KMS-11 (cell line): Measurements from ENCODE around the gene DPP9.

Experiments used
- H2AFZ ChIP-seq: fragments of 200-600 bp; sonication (generic); 2 replicates; pipeline ENCODE4 v1.6.1; 2016; ENCODE audit warnings: antibody characterized with exemption, mixed run types, low read depth
- H3K27ac ChIP-seq: fragments of 200-600 bp; sonication (generic); 2 replicates; pipeline ENCODE4 v1.6.1; 2016; ENCODE audit warnings: mild to moderate bottlenecking, mixed run types
- H3K27me3 ChIP-seq: fragments of 200-600 bp; sonication (generic); 2 replicates; pipeline ENCODE4 v1.6.1; 2017; ENCODE audit warnings: mild to moderate bottlenecking, low read depth, mixed run types, moderate library complexity; ENCODE audit not compliant: insufficient read depth
- H3K36me3 ChIP-seq: fragments of 200-600 bp; sonication (generic); 2 replicates; pipeline ENCODE4 v1.6.1; 2017; ENCODE audit warnings: mild to moderate bottlenecking, mixed run types; ENCODE audit not compliant: insufficient read depth
- H3K4me1 ChIP-seq: fragments of 200-600 bp; sonication (generic); 2 replicates; pipeline ENCODE4 v1.6.1; 2016; ENCODE audit warnings: mild to moderate bottlenecking, low read depth, mixed run types; ENCODE audit not compliant: poor library complexity, severe bottlenecking
- H3K4me2 ChIP-seq: fragments of 200-600 bp; sonication (generic); 2 replicates; pipeline ENCODE4 v1.7.0; 2016; ENCODE audit warnings: mild to moderate bottlenecking, mixed run types
- H3K4me3 ChIP-seq: fragments of 200-600 bp; sonication (generic); IDR thresholded peaks from 2 replicates; pipeline ENCODE4 v1.6.1; 2017; ENCODE audit warnings: low read depth, low read length, mixed read lengths; ENCODE audit not compliant: insufficient read depth
- H3K79me2 ChIP-seq: fragments of 200-600 bp; sonication (generic); 2 replicates; pipeline ENCODE4 v1.6.1; 2016; ENCODE audit warnings: low read depth, mixed run types; ENCODE audit not compliant: insufficient read depth
- H3K9ac ChIP-seq: fragments of 200-600 bp; sonication (generic); 2 replicates; pipeline ENCODE4 v1.6.1; 2016; ENCODE audit warnings: mild to moderate bottlenecking, mixed run types
- H4K20me1 ChIP-seq: fragments of 200-600 bp; sonication (generic); 2 replicates; pipeline ENCODE4 v1.6.1; 2016; ENCODE audit warnings: mild to moderate bottlenecking, mixed run types; ENCODE audit not compliant: insufficient read depth
- TF ChIP-seq, protein P1 (sequence below): fragments of 200-600 bp; sonication (generic); conservative IDR thresholded peaks from 2 replicates; pipeline ENCODE4 v1.6.1; 2017; ENCODE audit warnings: low read depth, mild to moderate bottlenecking, antibody characterized with exemption, low read length, moderate library complexity, mixed read lengths

Gene DPP9

GRCh38 chr19:4689403-4689802 is 34.2 kb downstream of the DPP9 start:
- H3K79me2 ChIP-seq = no peaks in the 10 kb centered on the region
- H3K4me3 ChIP-seq = no peak overlapping the region
- peaks cover 40% of the 10 kb centered on the region for H3K4me1 ChIP-seq
- no peak overlapping the region for H3K27ac ChIP-seq
- no peaks in the 10 kb centered on the region for H3K36me3 ChIP-seq
- H3K27me3 ChIP-seq = no peaks in the 10 kb centered on the region
- TF ChIP-seq, protein P1, sequence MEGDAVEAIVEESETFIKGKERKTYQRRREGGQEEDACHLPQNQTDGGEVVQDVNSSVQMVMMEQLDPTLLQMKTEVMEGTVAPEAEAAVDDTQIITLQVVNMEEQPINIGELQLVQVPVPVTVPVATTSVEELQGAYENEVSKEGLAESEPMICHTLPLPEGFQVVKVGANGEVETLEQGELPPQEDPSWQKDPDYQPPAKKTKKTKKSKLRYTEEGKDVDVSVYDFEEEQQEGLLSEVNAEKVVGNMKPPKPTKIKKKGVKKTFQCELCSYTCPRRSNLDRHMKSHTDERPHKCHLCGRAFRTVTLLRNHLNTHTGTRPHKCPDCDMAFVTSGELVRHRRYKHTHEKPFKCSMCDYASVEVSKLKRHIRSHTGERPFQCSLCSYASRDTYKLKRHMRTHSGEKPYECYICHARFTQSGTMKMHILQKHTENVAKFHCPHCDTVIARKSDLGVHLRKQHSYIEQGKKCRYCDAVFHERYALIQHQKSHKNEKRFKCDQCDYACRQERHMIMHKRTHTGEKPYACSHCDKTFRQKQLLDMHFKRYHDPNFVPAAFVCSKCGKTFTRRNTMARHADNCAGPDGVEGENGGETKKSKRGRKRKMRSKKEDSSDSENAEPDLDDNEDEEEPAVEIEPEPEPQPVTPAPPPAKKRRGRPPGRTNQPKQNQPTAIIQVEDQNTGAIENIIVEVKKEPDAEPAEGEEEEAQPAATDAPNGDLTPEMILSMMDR = no peak
- no peak overlapping the region for H3K4me2 ChIP-seq
- H3K9ac ChIP-seq = no peak overlapping the region
- no peaks in the 10 kb centered on the region for H4K20me1 ChIP-seq
- H2AFZ ChIP-seq = no peak overlapping the region

- Histone ChIP-seq H3K9ac (no peak overlapping the region), H3K79me2 (no peaks in the 10 kb centered on the region), H3K4me2 (no peak overlapping the region), H3K4me3 (no peak overlapping the region), H4K20me1 (no peaks in the 10 kb centered on the region), H3K4me1 (peaks cover 32% of the 10 kb centered on the region), H3K27ac (no peak overlapping the region), H2AFZ (no peak overlapping the region), H3K27me3 (no peaks in the 10 kb centered on the region), H3K36me3 (no peaks in the 10 kb centered on the region)
- TF ChIP-seq, protein P1 = no peak
These were observed 35.1 kb downstream of the DPP9 start for GRCh38 chr19:4688587-4688986.

DNA sequence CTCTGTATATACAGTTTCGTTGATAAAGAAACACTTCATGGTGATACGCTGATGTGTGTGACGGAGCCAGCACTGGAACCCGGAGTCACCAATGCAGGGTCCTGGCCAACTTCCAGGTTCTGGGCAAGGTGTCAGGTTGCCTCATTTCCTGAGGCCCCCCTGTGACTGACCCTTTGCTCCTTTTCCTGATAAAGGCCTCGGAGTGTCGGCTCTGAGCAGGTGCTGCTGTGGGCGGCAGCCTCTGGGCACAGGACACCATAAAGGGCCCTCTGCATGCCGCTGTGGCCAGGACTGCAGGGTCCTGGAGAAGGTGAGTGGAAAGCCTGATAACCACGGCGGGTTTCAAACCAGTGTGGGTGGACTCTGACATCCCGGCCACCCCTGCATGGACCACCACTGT is 36.2 kb downstream of the DPP9 start:
- H4K20me1 ChIP-seq = no peaks in the 10 kb centered on the region

GRCh38 chr19:4686700-4687099 is 36.9 kb downstream of the DPP9 start:
- Histone ChIP-seq H3K9ac (no peak overlapping the region), H3K79me2 (no peaks in the 10 kb centered on the region), H2AFZ (no peak overlapping the region), H4K20me1 (no peaks in the 10 kb centered on the region), H3K27ac (no peak overlapping the region), H3K36me3 (no peaks in the 10 kb centered on the region), H3K4me3 (no peak overlapping the region), H3K4me2 (no peak overlapping the region), H3K4me1 (peaks cover 13% of the 10 kb centered on the region), H3K27me3 (no peaks in the 10 kb centered on the region)
- TF ChIP-seq, protein P1 = no peak

More for the DNA sequence above, 36.2 kb downstream of the DPP9 start:
- no peak overlapping the region for H3K4me2 ChIP-seq
- H2AFZ ChIP-seq = no peak overlapping the region
- H3K79me2 ChIP-seq = no peaks in the 10 kb centered on the region
- H3K36me3 ChIP-seq = no peaks in the 10 kb centered on the region
- TF ChIP-seq, protein P1 = no peak
- no peak overlapping the region for H3K4me3 ChIP-seq
- H3K27me3 ChIP-seq = no peaks in the 10 kb centered on the region
- H3K4me1 ChIP-seq = peaks cover 20% of the 10 kb centered on the region
- no peak overlapping the region for H3K9ac ChIP-seq
- H3K27ac ChIP-seq = no peak overlapping the region
